GM19467 (cell line): ENCODE results near the gene GIPR.

ENCODE experiments used
- ATAC-seq: cut with Tn5 transposase; IDR thresholded peaks from one replicate; pipeline ENCODE4 v1.9.1; 2021; ENCODE audit warnings: mild to moderate bottlenecking, moderate library complexity; ENCODE audit not compliant: unreplicated experiment

Gene GIPR

GRCh38 chr19:45730368-45731288 lies 62.6 kb downstream of the GIPR start, which contains the start of gene FBXO46:
Gene FBXO46, minus strand, starts transcription at chr19:45730896. Its CDS starts 17,401 bp downstream, at chr19:45713495.
- peak; percentile 91 for ATAC-seq
